Suprapubic skin (tissue), 4 donors: ENCODE measurements around the gene NNMT. TPM values are rescaled to one million over a fixed set of nuclear protein-coding genes. Genes with fewer than 3 reads are reported as not detected.

Source experiments
- DNase-seq, 2 donors: peaks; one replicate each; pipeline ENCODE4 v3.0.0-alpha.2; 2019; ENCODE audit warnings: low spot score in 2 of 2
- H3K27ac ChIP-seq: fragments of 200-600 bp; sonication (generic); one replicate; pipeline ENCODE4 v1.5.1; 2019
- H3K27me3 ChIP-seq: fragments of 200-600 bp; sonication (generic); one replicate; pipeline ENCODE4 v1.5.1; 2019
- H3K36me3 ChIP-seq: fragments of 200-600 bp; sonication (generic); one replicate; pipeline ENCODE4 v1.5.1; 2019
- H3K4me1 ChIP-seq: fragments of 200-600 bp; sonication (generic); one replicate; pipeline ENCODE4 v1.5.1; 2019
- H3K4me3 ChIP-seq: fragments of 200-600 bp; sonication (generic); one replicate; pipeline ENCODE4 v1.5.1; 2019; ENCODE audit warnings: mild to moderate bottlenecking
- H3K9me3 ChIP-seq: fragments of 200-600 bp; sonication (generic); one replicate; pipeline ENCODE4 v1.5.1; 2019
- EP300 ChIP-seq: sonication (generic); formaldehyde crosslinking; IDR thresholded peaks from one replicate; pipeline ENCODE4 v1.6.1; 2017; ENCODE audit warnings: antibody characterized with exemption
- POLR2A ChIP-seq, 2 donors: fragments of 450-650 bp; IDR thresholded peaks; one replicate each; pipeline ENCODE4 v1.6.1; 2017; ENCODE audit warnings: antibody characterized with exemption in 2 of 2, mild to moderate bottlenecking in 2 of 2, moderate library complexity in 2 of 2
- POLR2AphosphoS5 ChIP-seq, 3 donors: sonication (generic); formaldehyde crosslinking; IDR thresholded peaks; one replicate each; pipeline ENCODE4 v1.6.1; 2017; ENCODE audit warnings: antibody characterized with exemption in 3 of 3
- WGBS: methylation state at CpG from one replicate; pipeline ENCODE4 v1.1.5; 2018; 5-methylcytosine and 5-hydroxymethylcytosine counted together
- total RNA-seq, 4 donors: library from RNA; depleted of rRNA; stranded (reverse); fragments of >200 nt; gene quantifications; one replicate each; pipeline ENCODE4 v1.1.0, GENCODE V29; 2016
- TF ChIP-seq, protein P1 (sequence below), 2 donors: fragments of 200-600 bp in 1 of 2; fragments of 450-650 bp in 1 of 2; sonication (generic) in 1 of 2; IDR thresholded peaks; one replicate each; pipeline ENCODE4 v1.5.1; 2016 to 2019; ENCODE audit warnings: antibody characterized with exemption in 2 of 2, mild to moderate bottlenecking in 1 of 2, moderate library complexity in 1 of 2

Gene NNMT
- total RNA-seq, 4 donors from 2014 or later = 106 to 269 (median 210) TPM

GRCh38 chr11:114280696-114281095 lies 15.5 kb upstream of the NNMT start:
- TF ChIP-seq EP300 (no peak), POLR2AphosphoS5 (IDR thresholded peaks at IDR 0.05) (peak in 1 of 3 donors; percentile 2), POLR2A (IDR thresholded peaks at IDR 0.05) (no peak)
- TF ChIP-seq, protein P1, sequence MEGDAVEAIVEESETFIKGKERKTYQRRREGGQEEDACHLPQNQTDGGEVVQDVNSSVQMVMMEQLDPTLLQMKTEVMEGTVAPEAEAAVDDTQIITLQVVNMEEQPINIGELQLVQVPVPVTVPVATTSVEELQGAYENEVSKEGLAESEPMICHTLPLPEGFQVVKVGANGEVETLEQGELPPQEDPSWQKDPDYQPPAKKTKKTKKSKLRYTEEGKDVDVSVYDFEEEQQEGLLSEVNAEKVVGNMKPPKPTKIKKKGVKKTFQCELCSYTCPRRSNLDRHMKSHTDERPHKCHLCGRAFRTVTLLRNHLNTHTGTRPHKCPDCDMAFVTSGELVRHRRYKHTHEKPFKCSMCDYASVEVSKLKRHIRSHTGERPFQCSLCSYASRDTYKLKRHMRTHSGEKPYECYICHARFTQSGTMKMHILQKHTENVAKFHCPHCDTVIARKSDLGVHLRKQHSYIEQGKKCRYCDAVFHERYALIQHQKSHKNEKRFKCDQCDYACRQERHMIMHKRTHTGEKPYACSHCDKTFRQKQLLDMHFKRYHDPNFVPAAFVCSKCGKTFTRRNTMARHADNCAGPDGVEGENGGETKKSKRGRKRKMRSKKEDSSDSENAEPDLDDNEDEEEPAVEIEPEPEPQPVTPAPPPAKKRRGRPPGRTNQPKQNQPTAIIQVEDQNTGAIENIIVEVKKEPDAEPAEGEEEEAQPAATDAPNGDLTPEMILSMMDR (IDR thresholded peaks at IDR 0.05) = peak in 1 of 2 donors; percentile 17
- 63% methylated on average over 3 of the region's 6 CpGs for WGBS
- peak overlapping the region; percentile 59 for H3K27ac ChIP-seq
- peak in 1 of 2 donors; percentile 86 for DNase-seq
- H3K9me3 ChIP-seq = no peaks in the 10 kb centered on the region
- no peak overlapping the region for H3K4me3 ChIP-seq
- peaks cover 2% of the 10 kb centered on the region for H3K27me3 ChIP-seq
- no peaks in the 10 kb centered on the region for H3K36me3 ChIP-seq
- H3K4me1 ChIP-seq = peaks cover 29% of the 10 kb centered on the region

GRCh38 chr11:114281388-114281956 lies 14.7 kb upstream of the NNMT start:
- DNase-seq = no peak
- TF ChIP-seq, protein P1 (IDR thresholded peaks at IDR 0.05) = no peak
- no peak for TF ChIP-seq POLR2A (IDR thresholded peaks at IDR 0.05)
- TF ChIP-seq POLR2AphosphoS5 (IDR thresholded peaks at IDR 0.05) = no peak
- no peak for TF ChIP-seq EP300

GRCh38 chr11:114282488-114282887 lies 13.7 kb upstream of the NNMT start:
- no peaks in the 10 kb centered on the region for H3K27me3 ChIP-seq
- no peak for DNase-seq
- TF ChIP-seq POLR2A (IDR thresholded peaks at IDR 0.05) (no peak), POLR2AphosphoS5 (IDR thresholded peaks at IDR 0.05) (no peak), EP300 (no peak)
- TF ChIP-seq, protein P1 (IDR thresholded peaks at IDR 0.05) = no peak
- H3K27ac ChIP-seq = no peak overlapping the region
- H3K36me3 ChIP-seq = no peaks in the 10 kb centered on the region
- no peak overlapping the region for H3K4me3 ChIP-seq
- no peaks in the 10 kb centered on the region for H3K9me3 ChIP-seq
- peaks cover 29% of the 10 kb centered on the region for H3K4me1 ChIP-seq
- 81% methylated on average over 3 of the region's 3 CpGs for WGBS

More at GRCh38 chr11:114281388-114281956, 14.7 kb upstream of the NNMT start:
- WGBS = 36% methylated on average over 1 of the region's 1 CpG
- H3K27ac ChIP-seq = peak overlapping the region; percentile 49
- H3K27me3 ChIP-seq = peaks cover 2% of the 10 kb centered on the region
- H3K4me1 ChIP-seq = peaks cover 29% of the 10 kb centered on the region
- no peak overlapping the region for H3K4me3 ChIP-seq
- H3K9me3 ChIP-seq = no peaks in the 10 kb centered on the region
- H3K36me3 ChIP-seq = no peaks in the 10 kb centered on the region

DNA sequence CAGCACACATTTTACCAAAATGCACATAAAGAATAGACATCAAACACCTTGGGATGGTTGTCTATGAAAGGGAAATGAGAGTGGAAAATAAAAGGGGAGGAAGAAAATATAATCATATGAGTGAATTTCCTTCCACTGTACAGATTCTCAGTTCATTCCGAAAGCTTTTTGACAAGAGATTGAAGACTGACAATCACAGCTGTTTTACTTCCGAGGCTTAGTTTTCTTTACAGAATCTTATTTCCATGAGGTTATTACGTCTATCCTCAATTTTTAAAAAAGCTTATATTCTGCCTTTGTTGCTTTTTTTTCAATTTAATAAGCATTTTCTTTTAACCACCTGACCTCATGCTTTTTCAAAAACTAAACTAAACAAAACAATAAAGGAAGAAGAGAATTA lies 12.8 kb upstream of the NNMT start:
- H3K4me3 ChIP-seq = no peak overlapping the region
- no peak for DNase-seq
- WGBS = 85% methylated on average over 3 of the region's 3 CpGs
- H3K36me3 ChIP-seq = no peaks in the 10 kb centered on the region
- no peaks in the 10 kb centered on the region for H3K27me3 ChIP-seq
- peaks cover 29% of the 10 kb centered on the region for H3K4me1 ChIP-seq
- no peak overlapping the region for H3K27ac ChIP-seq
- no peaks in the 10 kb centered on the region for H3K9me3 ChIP-seq
- no peak for TF ChIP-seq POLR2AphosphoS5 (IDR thresholded peaks at IDR 0.05)
- TF ChIP-seq EP300 = no peak
- TF ChIP-seq, protein P1 (IDR thresholded peaks at IDR 0.05) = no peak
- no peak for TF ChIP-seq POLR2A (IDR thresholded peaks at IDR 0.05)

DNA sequence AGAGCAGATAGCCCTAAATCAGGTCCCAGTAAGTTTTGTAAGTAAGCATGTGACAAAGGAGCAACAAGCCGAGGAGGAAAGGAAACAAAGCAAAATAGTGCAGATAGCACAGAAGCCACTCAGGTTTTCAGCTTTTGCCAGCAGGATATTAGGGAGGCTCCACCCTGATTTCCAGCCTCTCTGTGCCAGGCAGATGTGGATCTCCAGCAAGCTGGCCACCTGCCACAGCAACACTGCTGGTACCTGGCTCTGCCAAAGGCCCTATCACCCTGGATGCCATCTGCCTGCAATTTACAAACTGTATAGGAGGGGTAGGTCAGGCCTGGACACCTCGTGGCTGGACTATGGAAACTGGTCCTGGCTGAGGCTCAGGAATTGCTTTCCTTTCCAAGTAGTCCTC lies 12.2 kb upstream of the NNMT start:
- H3K36me3 ChIP-seq = no peaks in the 10 kb centered on the region
- no peak overlapping the region for H3K27ac ChIP-seq
- 26% methylated on average over 2 of the region's 2 CpGs for WGBS
- H3K4me1 ChIP-seq = peaks cover 29% of the 10 kb centered on the region
- no peak overlapping the region for H3K4me3 ChIP-seq
- no peaks in the 10 kb centered on the region for H3K9me3 ChIP-seq
- DNase-seq = no peak
- TF ChIP-seq, protein P1 (IDR thresholded peaks at IDR 0.05) = no peak
- no peak for TF ChIP-seq POLR2A (IDR thresholded peaks at IDR 0.05)
- no peak for TF ChIP-seq EP300
- no peak for TF ChIP-seq POLR2AphosphoS5 (IDR thresholded peaks at IDR 0.05)
- H3K27me3 ChIP-seq = no peaks in the 10 kb centered on the region
